ENCODE measurements around the gene LRIG1. TPM values are rescaled to one million over a fixed set of nuclear protein-coding genes. Genes with fewer than 3 reads are reported as not detected.
A peak's percentile ranks its signal among the peaks of the same experiment; 100 is the strongest.

Gene LRIG1
- total and polyA plus RNA-seq, 2 donors (not counting 1 experiment from before 2014, with no cell fraction given) = 27.9 to 104 TPM

- Histone ChIP-seq H3K4me3 (replicated peaks in 1 of 4; ENCODE audit: control extremely low read depth in 1 of 4, insufficient read depth in 1 of 4, low read depth in 3 of 4, low read length in 4 of 4) (no peak overlapping the region), H3K9me3 (ENCODE audit: control insufficient read depth, insufficient read depth, low read depth, low read length) (no peaks in the 10 kb centered on the region), H3K36me3 (ENCODE audit: control insufficient read depth, insufficient read depth, low read length) (peaks cover 9% of the 10 kb centered on the region), H2AFZ (ENCODE audit: low read length) (no peak overlapping the region), H3K79me2 (ENCODE audit: control insufficient read depth, insufficient read depth, low read length) (no peaks in the 10 kb centered on the region), H4K20me1 (ENCODE audit: control insufficient read depth, extremely low read depth, insufficient read depth, low read length) (no peaks in the 10 kb centered on the region), H3K4me2 (ENCODE audit: extremely low read depth, insufficient read depth, low read length) (no peak overlapping the region), H3K27ac (ENCODE audit: insufficient read depth, low read length) (no peak overlapping the region), H3K4me1 (ENCODE audit: control insufficient read depth, extremely low read depth, insufficient read depth, low read length) (peaks cover 22% of the 10 kb centered on the region), H3K9ac (ENCODE audit: insufficient read depth, low read length) (no peak overlapping the region), H3K27me3 (ENCODE audit: control insufficient read depth, insufficient read depth, low read length) (no peaks in the 10 kb centered on the region)
- TF ChIP-seq CTCF (conservative IDR thresholded peaks at IDR 0.05 in 1 of 2, IDR thresholded peaks at IDR 0.05 in 1 of 2; ENCODE audit: low read depth in 1 of 2, low read length in 2 of 2) (no peak), EZH2 (IDR thresholded peaks at IDR 0.05; ENCODE audit: low read length, missing control alignments) (no peak)
- peak in 1 of 2 donors; percentile 78 for DNase-seq (ENCODE audit: low read depth in 2 of 2)
Observed at GRCh38 chr3:66416556-66417304, 84.1 kb downstream of the LRIG1 start.

GRCh38 chr3:66415867-66416428 is 84.9 kb downstream of the LRIG1 start:
- no peak overlapping the region for H3K4me2 ChIP-seq (ENCODE audit: extremely low read depth, insufficient read depth, low read length)
- H3K4me1 ChIP-seq (ENCODE audit: control insufficient read depth, extremely low read depth, insufficient read depth, low read length) = peaks cover 24% of the 10 kb centered on the region
- H3K9me3 ChIP-seq (ENCODE audit: control insufficient read depth, insufficient read depth, low read depth, low read length) = no peaks in the 10 kb centered on the region
- no peak for DNase-seq (ENCODE audit: low read depth in 2 of 2)
- H3K4me3 ChIP-seq (replicated peaks in 1 of 4; ENCODE audit: control extremely low read depth in 1 of 4, insufficient read depth in 1 of 4, low read depth in 3 of 4, low read length in 4 of 4) = no peak overlapping the region
- H3K27ac ChIP-seq (ENCODE audit: insufficient read depth, low read length) = no peak overlapping the region
- H4K20me1 ChIP-seq (ENCODE audit: control insufficient read depth, extremely low read depth, insufficient read depth, low read length) = no peaks in the 10 kb centered on the region
- H2AFZ ChIP-seq (ENCODE audit: low read length) = no peak overlapping the region
- no peak overlapping the region for H3K9ac ChIP-seq (ENCODE audit: insufficient read depth, low read length)
- TF ChIP-seq CTCF (conservative IDR thresholded peaks at IDR 0.05 in 1 of 2, IDR thresholded peaks at IDR 0.05 in 1 of 2; ENCODE audit: low read depth in 1 of 2, low read length in 2 of 2) (no peak), EZH2 (IDR thresholded peaks at IDR 0.05; ENCODE audit: low read length, missing control alignments) (no peak)
- H3K27me3 ChIP-seq (ENCODE audit: control insufficient read depth, insufficient read depth, low read length) = no peaks in the 10 kb centered on the region
- H3K36me3 ChIP-seq (ENCODE audit: control insufficient read depth, insufficient read depth, low read length) = peaks cover 9% of the 10 kb centered on the region
- H3K79me2 ChIP-seq (ENCODE audit: control insufficient read depth, insufficient read depth, low read length) = no peaks in the 10 kb centered on the region

- Histone ChIP-seq H3K4me2 (ENCODE audit: extremely low read depth, insufficient read depth, low read length) (no peak overlapping the region), H3K9ac (ENCODE audit: insufficient read depth, low read length) (no peak overlapping the region), H3K4me1 (ENCODE audit: control insufficient read depth, extremely low read depth, insufficient read depth, low read length) (peaks cover 24% of the 10 kb centered on the region), H3K36me3 (ENCODE audit: control insufficient read depth, insufficient read depth, low read length) (peaks cover 11% of the 10 kb centered on the region), H3K27me3 (ENCODE audit: control insufficient read depth, insufficient read depth, low read length) (no peaks in the 10 kb centered on the region), H3K9me3 (ENCODE audit: control insufficient read depth, insufficient read depth, low read depth, low read length) (no peaks in the 10 kb centered on the region), H2AFZ (ENCODE audit: low read length) (no peak overlapping the region), H4K20me1 (ENCODE audit: control insufficient read depth, extremely low read depth, insufficient read depth, low read length) (no peaks in the 10 kb centered on the region), H3K79me2 (ENCODE audit: control insufficient read depth, insufficient read depth, low read length) (no peaks in the 10 kb centered on the region), H3K27ac (ENCODE audit: insufficient read depth, low read length) (no peak overlapping the region), H3K4me3 (replicated peaks in 1 of 4; ENCODE audit: control extremely low read depth in 1 of 4, insufficient read depth in 1 of 4, low read depth in 3 of 4, low read length in 4 of 4) (no peak overlapping the region)
- TF ChIP-seq EZH2 (IDR thresholded peaks at IDR 0.05; ENCODE audit: low read length, missing control alignments) = no peak
- no peak for TF ChIP-seq CTCF (conservative IDR thresholded peaks at IDR 0.05 in 1 of 2, IDR thresholded peaks at IDR 0.05 in 1 of 2; ENCODE audit: low read depth in 1 of 2, low read length in 2 of 2)
- no peak for DNase-seq (ENCODE audit: low read depth in 2 of 2)
Observed at GRCh38 chr3:66414846-66415245, 86.0 kb downstream of the LRIG1 start.
